Measurements from ENCODE around the gene SLC9A4. TPM values are rescaled to one million over a fixed set of nuclear protein-coding genes. Genes with fewer than 3 reads are reported as not detected.

Gene SLC9A4
- total RNA-seq, 1 donor from 2014 or later, result 0.62 TPM

- Mint-ChIP-seq H3K4me3 (ENCODE audit: low read depth) (no peak overlapping the region), H3K36me3 (ENCODE audit: insufficient read depth) (no peaks in the 10 kb centered on the region), H3K9me3 (ENCODE audit: low read depth) (no peaks in the 10 kb centered on the region), H3K4me1 (ENCODE audit: low read depth) (no peaks in the 10 kb centered on the region), H3K27me3 (peaks cover 7% of the 10 kb centered on the region), H3K27ac (no peak overlapping the region)
- no peak for DNase-seq (ENCODE audit: low spot score, unreplicated experiment)
- TF ChIP-seq, protein P1, sequence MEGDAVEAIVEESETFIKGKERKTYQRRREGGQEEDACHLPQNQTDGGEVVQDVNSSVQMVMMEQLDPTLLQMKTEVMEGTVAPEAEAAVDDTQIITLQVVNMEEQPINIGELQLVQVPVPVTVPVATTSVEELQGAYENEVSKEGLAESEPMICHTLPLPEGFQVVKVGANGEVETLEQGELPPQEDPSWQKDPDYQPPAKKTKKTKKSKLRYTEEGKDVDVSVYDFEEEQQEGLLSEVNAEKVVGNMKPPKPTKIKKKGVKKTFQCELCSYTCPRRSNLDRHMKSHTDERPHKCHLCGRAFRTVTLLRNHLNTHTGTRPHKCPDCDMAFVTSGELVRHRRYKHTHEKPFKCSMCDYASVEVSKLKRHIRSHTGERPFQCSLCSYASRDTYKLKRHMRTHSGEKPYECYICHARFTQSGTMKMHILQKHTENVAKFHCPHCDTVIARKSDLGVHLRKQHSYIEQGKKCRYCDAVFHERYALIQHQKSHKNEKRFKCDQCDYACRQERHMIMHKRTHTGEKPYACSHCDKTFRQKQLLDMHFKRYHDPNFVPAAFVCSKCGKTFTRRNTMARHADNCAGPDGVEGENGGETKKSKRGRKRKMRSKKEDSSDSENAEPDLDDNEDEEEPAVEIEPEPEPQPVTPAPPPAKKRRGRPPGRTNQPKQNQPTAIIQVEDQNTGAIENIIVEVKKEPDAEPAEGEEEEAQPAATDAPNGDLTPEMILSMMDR (IDR thresholded peaks at IDR 0.05; ENCODE audit: unreplicated experiment), result no peak
Observed at GRCh38 chr2:102428573-102428972, 44.5 kb upstream of the SLC9A4 start.

GRCh38 chr2:102432386-102432785, 40.6 kb upstream of the SLC9A4 start:
- no peaks in the 10 kb centered on the region for H3K36me3 Mint-ChIP-seq (ENCODE audit: insufficient read depth)
- no peak overlapping the region for H3K27ac Mint-ChIP-seq
- no peak for DNase-seq (ENCODE audit: low spot score, unreplicated experiment)
- no peaks in the 10 kb centered on the region for H3K27me3 Mint-ChIP-seq
- no peak overlapping the region for H3K4me3 Mint-ChIP-seq (ENCODE audit: low read depth)
- H3K4me1 Mint-ChIP-seq (ENCODE audit: low read depth), result no peaks in the 10 kb centered on the region
- TF ChIP-seq, protein P1 (IDR thresholded peaks at IDR 0.05; ENCODE audit: unreplicated experiment), result no peak
- no peaks in the 10 kb centered on the region for H3K9me3 Mint-ChIP-seq (ENCODE audit: low read depth)

DNA sequence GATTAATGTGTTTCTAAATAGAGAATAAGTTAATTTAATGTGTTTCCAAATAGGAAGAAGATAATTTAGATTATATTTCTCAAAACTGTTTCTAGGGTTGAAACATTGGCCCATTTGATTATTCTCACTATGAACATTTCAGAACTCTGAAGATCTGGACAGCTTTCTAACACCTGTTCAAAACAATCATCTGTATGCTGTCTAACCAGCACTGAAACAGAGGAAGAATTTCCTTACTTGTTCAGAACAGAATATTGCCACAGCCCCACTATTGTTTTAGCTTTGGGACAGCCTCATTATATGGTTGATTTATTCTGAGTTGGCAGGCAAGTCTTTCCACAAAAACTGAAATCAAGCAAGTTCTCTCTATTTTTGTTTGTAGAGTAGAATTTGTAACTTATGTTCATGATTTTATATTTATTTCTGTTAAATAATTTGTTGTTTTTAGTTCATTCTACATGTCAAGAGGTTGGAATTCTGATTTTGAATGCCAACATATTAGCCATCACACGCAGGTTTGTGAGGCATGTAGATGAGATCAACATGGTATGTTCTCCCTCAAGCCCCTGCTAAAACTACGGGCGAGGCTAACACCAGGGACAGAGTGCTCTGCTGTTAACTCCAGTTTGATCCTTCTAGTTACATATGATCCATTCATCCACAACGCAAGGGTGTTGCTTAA, 38.9 kb upstream of the SLC9A4 start:
- H3K4me3 Mint-ChIP-seq (ENCODE audit: low read depth), result no peak overlapping the region
- no peaks in the 10 kb centered on the region for H3K27me3 Mint-ChIP-seq
- TF ChIP-seq, protein P1 (IDR thresholded peaks at IDR 0.05; ENCODE audit: unreplicated experiment), result no peak
- no peak overlapping the region for H3K27ac Mint-ChIP-seq
- no peak for DNase-seq (ENCODE audit: low spot score, unreplicated experiment)
- H3K36me3 Mint-ChIP-seq (ENCODE audit: insufficient read depth), result no peaks in the 10 kb centered on the region
- H3K9me3 Mint-ChIP-seq (ENCODE audit: low read depth), result no peaks in the 10 kb centered on the region
- no peaks in the 10 kb centered on the region for H3K4me1 Mint-ChIP-seq (ENCODE audit: low read depth)

GRCh38 chr2:102434655-102435381, 38.2 kb upstream of the SLC9A4 start:
- Mint-ChIP-seq H3K4me3 (ENCODE audit: low read depth) (no peak overlapping the region), H3K36me3 (ENCODE audit: insufficient read depth) (no peaks in the 10 kb centered on the region)

GRCh38 chr2:102435741-102436140, 37.3 kb upstream of the SLC9A4 start:
- Mint-ChIP-seq H3K36me3 (ENCODE audit: insufficient read depth) (no peaks in the 10 kb centered on the region), H3K4me3 (ENCODE audit: low read depth) (no peak overlapping the region), H3K9me3 (ENCODE audit: low read depth) (no peaks in the 10 kb centered on the region), H3K4me1 (ENCODE audit: low read depth) (no peaks in the 10 kb centered on the region), H3K27me3 (no peaks in the 10 kb centered on the region), H3K27ac (no peak overlapping the region)
- no peak for DNase-seq (ENCODE audit: low spot score, unreplicated experiment)
- TF ChIP-seq, protein P1 (IDR thresholded peaks at IDR 0.05; ENCODE audit: unreplicated experiment), result no peak

More at GRCh38 chr2:102434655-102435381, 38.2 kb upstream of the SLC9A4 start:
- Mint-ChIP-seq H3K27me3 (no peaks in the 10 kb centered on the region), H3K9me3 (ENCODE audit: low read depth) (no peaks in the 10 kb centered on the region), H3K27ac (no peak overlapping the region), H3K4me1 (ENCODE audit: low read depth) (no peaks in the 10 kb centered on the region)
- DNase-seq (ENCODE audit: low spot score, unreplicated experiment), result no peak
- TF ChIP-seq, protein P1 (IDR thresholded peaks at IDR 0.05; ENCODE audit: unreplicated experiment), result no peak

Measured in progenitor cell of endocrine pancreas (in vitro differentiated cells).